ENCODE data around the gene COMTD1. TPM values are rescaled to one million over a fixed set of nuclear protein-coding genes. Genes with fewer than 3 reads are reported as not detected.

Gene COMTD1
- total and polyA plus RNA-seq, 2 of the 8 experiments (the other 6 are each of a cell fraction or from before 2014, with no cell fraction given), result 31.9 to 42.4 TPM

DNA sequence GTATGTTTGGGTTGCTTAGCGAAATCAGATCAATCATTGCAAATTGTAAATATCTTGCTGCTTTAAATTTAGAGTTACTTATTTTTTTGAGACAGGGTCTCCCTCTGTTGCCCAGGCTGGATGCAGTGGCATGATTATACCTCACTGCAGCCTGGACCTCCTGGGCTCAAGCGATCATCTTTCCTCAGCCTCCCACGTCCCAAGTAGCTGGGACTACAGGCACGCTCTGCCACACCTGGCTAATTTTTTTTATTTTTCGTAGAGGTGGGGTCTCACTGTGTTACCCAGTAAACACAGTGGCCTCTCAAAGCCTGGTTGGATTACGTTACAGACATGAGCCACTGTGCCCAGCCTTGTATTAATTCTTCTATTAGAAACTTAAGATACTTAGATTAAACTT is 23.4 kb downstream of the COMTD1 start (continued):
- TF ChIP-seq, protein P1, sequence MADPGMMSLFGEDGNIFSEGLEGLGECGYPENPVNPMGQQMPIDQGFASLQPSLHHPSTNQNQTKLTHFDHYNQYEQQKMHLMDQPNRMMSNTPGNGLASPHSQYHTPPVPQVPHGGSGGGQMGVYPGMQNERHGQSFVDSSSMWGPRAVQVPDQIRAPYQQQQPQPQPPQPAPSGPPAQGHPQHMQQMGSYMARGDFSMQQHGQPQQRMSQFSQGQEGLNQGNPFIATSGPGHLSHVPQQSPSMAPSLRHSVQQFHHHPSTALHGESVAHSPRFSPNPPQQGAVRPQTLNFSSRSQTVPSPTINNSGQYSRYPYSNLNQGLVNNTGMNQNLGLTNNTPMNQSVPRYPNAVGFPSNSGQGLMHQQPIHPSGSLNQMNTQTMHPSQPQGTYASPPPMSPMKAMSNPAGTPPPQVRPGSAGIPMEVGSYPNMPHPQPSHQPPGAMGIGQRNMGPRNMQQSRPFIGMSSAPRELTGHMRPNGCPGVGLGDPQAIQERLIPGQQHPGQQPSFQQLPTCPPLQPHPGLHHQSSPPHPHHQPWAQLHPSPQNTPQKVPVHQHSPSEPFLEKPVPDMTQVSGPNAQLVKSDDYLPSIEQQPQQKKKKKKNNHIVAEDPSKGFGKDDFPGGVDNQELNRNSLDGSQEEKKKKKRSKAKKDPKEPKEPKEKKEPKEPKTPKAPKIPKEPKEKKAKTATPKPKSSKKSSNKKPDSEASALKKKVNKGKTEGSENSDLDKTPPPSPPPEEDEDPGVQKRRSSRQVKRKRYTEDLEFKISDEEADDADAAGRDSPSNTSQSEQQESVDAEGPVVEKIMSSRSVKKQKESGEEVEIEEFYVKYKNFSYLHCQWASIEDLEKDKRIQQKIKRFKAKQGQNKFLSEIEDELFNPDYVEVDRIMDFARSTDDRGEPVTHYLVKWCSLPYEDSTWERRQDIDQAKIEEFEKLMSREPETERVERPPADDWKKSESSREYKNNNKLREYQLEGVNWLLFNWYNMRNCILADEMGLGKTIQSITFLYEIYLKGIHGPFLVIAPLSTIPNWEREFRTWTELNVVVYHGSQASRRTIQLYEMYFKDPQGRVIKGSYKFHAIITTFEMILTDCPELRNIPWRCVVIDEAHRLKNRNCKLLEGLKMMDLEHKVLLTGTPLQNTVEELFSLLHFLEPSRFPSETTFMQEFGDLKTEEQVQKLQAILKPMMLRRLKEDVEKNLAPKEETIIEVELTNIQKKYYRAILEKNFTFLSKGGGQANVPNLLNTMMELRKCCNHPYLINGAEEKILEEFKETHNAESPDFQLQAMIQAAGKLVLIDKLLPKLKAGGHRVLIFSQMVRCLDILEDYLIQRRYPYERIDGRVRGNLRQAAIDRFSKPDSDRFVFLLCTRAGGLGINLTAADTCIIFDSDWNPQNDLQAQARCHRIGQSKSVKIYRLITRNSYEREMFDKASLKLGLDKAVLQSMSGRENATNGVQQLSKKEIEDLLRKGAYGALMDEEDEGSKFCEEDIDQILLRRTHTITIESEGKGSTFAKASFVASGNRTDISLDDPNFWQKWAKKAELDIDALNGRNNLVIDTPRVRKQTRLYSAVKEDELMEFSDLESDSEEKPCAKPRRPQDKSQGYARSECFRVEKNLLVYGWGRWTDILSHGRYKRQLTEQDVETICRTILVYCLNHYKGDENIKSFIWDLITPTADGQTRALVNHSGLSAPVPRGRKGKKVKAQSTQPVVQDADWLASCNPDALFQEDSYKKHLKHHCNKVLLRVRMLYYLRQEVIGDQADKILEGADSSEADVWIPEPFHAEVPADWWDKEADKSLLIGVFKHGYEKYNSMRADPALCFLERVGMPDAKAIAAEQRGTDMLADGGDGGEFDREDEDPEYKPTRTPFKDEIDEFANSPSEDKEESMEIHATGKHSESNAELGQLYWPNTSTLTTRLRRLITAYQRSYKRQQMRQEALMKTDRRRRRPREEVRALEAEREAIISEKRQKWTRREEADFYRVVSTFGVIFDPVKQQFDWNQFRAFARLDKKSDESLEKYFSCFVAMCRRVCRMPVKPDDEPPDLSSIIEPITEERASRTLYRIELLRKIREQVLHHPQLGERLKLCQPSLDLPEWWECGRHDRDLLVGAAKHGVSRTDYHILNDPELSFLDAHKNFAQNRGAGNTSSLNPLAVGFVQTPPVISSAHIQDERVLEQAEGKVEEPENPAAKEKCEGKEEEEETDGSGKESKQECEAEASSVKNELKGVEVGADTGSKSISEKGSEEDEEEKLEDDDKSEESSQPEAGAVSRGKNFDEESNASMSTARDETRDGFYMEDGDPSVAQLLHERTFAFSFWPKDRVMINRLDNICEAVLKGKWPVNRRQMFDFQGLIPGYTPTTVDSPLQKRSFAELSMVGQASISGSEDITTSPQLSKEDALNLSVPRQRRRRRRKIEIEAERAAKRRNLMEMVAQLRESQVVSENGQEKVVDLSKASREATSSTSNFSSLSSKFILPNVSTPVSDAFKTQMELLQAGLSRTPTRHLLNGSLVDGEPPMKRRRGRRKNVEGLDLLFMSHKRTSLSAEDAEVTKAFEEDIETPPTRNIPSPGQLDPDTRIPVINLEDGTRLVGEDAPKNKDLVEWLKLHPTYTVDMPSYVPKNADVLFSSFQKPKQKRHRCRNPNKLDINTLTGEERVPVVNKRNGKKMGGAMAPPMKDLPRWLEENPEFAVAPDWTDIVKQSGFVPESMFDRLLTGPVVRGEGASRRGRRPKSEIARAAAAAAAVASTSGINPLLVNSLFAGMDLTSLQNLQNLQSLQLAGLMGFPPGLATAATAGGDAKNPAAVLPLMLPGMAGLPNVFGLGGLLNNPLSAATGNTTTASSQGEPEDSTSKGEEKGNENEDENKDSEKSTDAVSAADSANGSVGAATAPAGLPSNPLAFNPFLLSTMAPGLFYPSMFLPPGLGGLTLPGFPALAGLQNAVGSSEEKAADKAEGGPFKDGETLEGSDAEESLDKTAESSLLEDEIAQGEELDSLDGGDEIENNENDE (IDR thresholded peaks at IDR 0.05; ENCODE audit: insufficient replicate concordance, low read length), result no peak
- TF ChIP-seq POLR2A (IDR thresholded peaks at IDR 0.05; ENCODE audit: control extremely low read depth in 1 of 2, low read depth in 2 of 2, low read length in 2 of 2), result no peak
- TF ChIP-seq, protein P2, sequence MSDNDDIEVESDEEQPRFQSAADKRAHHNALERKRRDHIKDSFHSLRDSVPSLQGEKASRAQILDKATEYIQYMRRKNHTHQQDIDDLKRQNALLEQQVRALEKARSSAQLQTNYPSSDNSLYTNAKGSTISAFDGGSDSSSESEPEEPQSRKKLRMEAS (IDR thresholded peaks at IDR 0.05), result no peak
- no peak for TF ChIP-seq SAP30 (IDR thresholded peaks at IDR 0.05; ENCODE audit: insufficient read depth, insufficient replicate concordance, low read length)
- no peak for TF ChIP-seq SRF (IDR thresholded peaks at IDR 0.05; ENCODE audit: low read depth, low read length)
- TF ChIP-seq ASH2L (IDR thresholded peaks at IDR 0.05; ENCODE audit: low read length), result no peak
- TF ChIP-seq POLR2AphosphoS5 (IDR thresholded peaks at IDR 0.05; ENCODE audit: low read depth, low read length), result no peak
- TF ChIP-seq, protein P3, sequence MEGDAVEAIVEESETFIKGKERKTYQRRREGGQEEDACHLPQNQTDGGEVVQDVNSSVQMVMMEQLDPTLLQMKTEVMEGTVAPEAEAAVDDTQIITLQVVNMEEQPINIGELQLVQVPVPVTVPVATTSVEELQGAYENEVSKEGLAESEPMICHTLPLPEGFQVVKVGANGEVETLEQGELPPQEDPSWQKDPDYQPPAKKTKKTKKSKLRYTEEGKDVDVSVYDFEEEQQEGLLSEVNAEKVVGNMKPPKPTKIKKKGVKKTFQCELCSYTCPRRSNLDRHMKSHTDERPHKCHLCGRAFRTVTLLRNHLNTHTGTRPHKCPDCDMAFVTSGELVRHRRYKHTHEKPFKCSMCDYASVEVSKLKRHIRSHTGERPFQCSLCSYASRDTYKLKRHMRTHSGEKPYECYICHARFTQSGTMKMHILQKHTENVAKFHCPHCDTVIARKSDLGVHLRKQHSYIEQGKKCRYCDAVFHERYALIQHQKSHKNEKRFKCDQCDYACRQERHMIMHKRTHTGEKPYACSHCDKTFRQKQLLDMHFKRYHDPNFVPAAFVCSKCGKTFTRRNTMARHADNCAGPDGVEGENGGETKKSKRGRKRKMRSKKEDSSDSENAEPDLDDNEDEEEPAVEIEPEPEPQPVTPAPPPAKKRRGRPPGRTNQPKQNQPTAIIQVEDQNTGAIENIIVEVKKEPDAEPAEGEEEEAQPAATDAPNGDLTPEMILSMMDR (IDR thresholded peaks at IDR 0.05; ENCODE audit: control extremely low read depth in 1 of 3, insufficient read depth in 1 of 3, low read depth in 1 of 3, low read length in 3 of 3), result no peak
- no peak for TF ChIP-seq TCF12 (IDR thresholded peaks at IDR 0.05; ENCODE audit: low read depth, low read length)
- TF ChIP-seq TAF1 (IDR thresholded peaks at IDR 0.05; ENCODE audit: low read depth, low read length), result no peak
